ENCODE results near the gene MSLN. TPM values are rescaled to one million over a fixed set of nuclear protein-coding genes. Genes with fewer than 3 reads are reported as not detected.

The MSLN gene
- total and polyA plus RNA-seq, 2 donors (not counting 3 experiments of a cell fraction or from before 2014, with no cell fraction given): not detected

DNA sequence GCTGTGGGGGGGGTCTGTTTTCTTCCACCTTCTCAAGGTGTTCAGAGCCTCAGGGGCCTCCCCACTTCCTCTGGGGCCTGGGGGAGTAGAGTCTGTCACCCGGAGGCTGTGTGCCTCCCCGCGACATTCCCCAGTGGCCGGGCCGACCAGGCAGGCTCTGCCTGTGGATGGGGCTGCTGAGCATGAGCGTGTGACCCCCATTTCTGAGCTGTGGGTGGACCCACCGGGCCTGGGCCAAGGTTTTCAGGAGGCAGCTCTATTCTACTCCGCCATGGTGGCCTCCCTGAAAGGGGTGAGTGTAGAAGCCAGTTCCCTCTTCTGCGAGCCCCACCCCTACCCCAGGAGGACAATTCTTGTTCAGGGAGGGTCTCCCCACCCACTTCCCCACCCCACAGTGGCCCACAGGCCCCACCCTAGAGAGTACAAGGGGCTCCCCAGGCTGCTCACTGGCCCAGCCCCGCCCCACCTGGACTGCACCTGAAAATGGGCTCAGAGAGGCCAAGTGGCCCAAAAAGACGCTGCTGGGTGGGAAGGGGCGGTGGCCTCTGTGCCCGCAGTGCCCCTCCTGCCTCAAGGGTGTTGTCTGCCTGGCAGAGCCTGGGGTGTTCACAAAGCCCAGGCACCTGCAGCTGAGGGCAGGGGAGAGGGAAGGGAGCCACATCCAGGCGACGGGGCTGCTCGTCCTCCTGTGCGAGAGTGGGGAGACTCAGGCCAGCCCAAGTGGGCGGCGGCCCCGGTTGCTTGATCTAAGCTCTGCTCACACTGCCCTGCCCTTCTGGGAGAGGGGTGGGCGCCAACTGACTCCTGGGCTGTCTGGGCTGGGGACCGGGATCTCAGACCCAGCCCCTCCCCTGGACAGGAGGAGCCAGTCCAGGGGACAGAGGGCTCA lies 1.3 kb downstream of the MSLN start:
- Histone ChIP-seq H4K20me1 (replicated peaks; ENCODE audit: control insufficient read depth, extremely low read depth, insufficient read depth, low read length) (no peaks in the 10 kb centered on the region), H3K27ac (ENCODE audit: insufficient read depth, low read depth, low read length) (no peak overlapping the region), H3K9me1 (replicated peaks; ENCODE audit: control insufficient read depth, extremely low read depth, insufficient read depth, low read length) (no peaks in the 10 kb centered on the region), H3K4me2 (ENCODE audit: insufficient read depth, low read length) (no peak overlapping the region), H3K4me1 (ENCODE audit: control insufficient read depth, extremely low read depth, insufficient read depth, low read length) (no peaks in the 10 kb centered on the region), H3K79me2 (ENCODE audit: control insufficient read depth, insufficient read depth, low read length) (no peaks in the 10 kb centered on the region), H3K4me3 (replicated peaks in 1 of 3; ENCODE audit: insufficient read depth in 1 of 3, low read depth in 1 of 3, low read length in 3 of 3) (no peak overlapping the region), H3K27me3 (ENCODE audit: control insufficient read depth in 2 of 2, insufficient read depth in 2 of 2, low read length in 2 of 2) (no peaks in the 10 kb centered on the region), H3K9ac (replicated peaks; ENCODE audit: extremely low read depth, insufficient read depth, low read length) (no peak overlapping the region), H3K9me3 (replicated peaks; ENCODE audit: control insufficient read depth, insufficient read depth, low read length) (no peaks in the 10 kb centered on the region), H2AFZ (ENCODE audit: low read depth, low read length) (no peak overlapping the region), H3K36me3 (ENCODE audit: control insufficient read depth in 2 of 2, extremely low read depth in 1 of 2, insufficient read depth in 2 of 2, low read length in 2 of 2) (no peaks in the 10 kb centered on the region)
- no peak for TF ChIP-seq MYC (IDR thresholded peaks at IDR 0.05; ENCODE audit: low read depth, low read length)
- TF ChIP-seq JUN (IDR thresholded peaks at IDR 0.05; ENCODE audit: borderline replicate concordance, insufficient read depth, insufficient read length, low read depth): no peak
- no peak for TF ChIP-seq POLR2A (IDR thresholded peaks at IDR 0.05; ENCODE audit: low read depth, low read length)
- no peak for TF ChIP-seq FOS (IDR thresholded peaks at IDR 0.05; ENCODE audit: borderline replicate concordance, insufficient read depth, low read length)
- no peak for TF ChIP-seq POLR2AphosphoS5 (IDR thresholded peaks at IDR 0.05; ENCODE audit: insufficient read depth, low read depth, low read length)
- TF ChIP-seq EZH2 (IDR thresholded peaks at IDR 0.05; ENCODE audit: borderline replicate concordance, low read depth, low read length, severe bottlenecking): no peak
- no TSS peak for BruUV-seq (replicated peaks)
- intact Hi-C loops (cut with micrococcal nuclease) (no loop called here), dilution Hi-C loops (cut with MboI; ENCODE audit: extremely low pct_ligation_motif_present, low sequenced_read_pairs) (no loop called here)
- CTCF ChIA-PET: interaction anchor here (1.3 kb wide), 1 partner anchor 29 kb away, joined by 3 read pairs; no protein-coding TSS in a partner anchor
- DNase-seq (ENCODE audit: low read depth, low spot score) (no peak), FAIRE-seq (no peak)
- POLR2A ChIA-PET: no interaction called here

- intact Hi-C loops (cut with micrococcal nuclease): no loop called here
- Histone ChIP-seq H3K36me3 (ENCODE audit: control insufficient read depth in 2 of 2, extremely low read depth in 1 of 2, insufficient read depth in 2 of 2, low read length in 2 of 2) (no peaks in the 10 kb centered on the region), H3K27ac (ENCODE audit: insufficient read depth, low read depth, low read length) (no peak overlapping the region), H3K9me3 (replicated peaks; ENCODE audit: control insufficient read depth, insufficient read depth, low read length) (no peaks in the 10 kb centered on the region), H3K9me1 (replicated peaks; ENCODE audit: control insufficient read depth, extremely low read depth, insufficient read depth, low read length) (no peaks in the 10 kb centered on the region), H3K9ac (replicated peaks; ENCODE audit: extremely low read depth, insufficient read depth, low read length) (no peak overlapping the region), H2AFZ (ENCODE audit: low read depth, low read length) (no peak overlapping the region), H3K27me3 (ENCODE audit: control insufficient read depth in 2 of 2, insufficient read depth in 2 of 2, low read length in 2 of 2) (no peaks in the 10 kb centered on the region), H4K20me1 (replicated peaks; ENCODE audit: control insufficient read depth, extremely low read depth, insufficient read depth, low read length) (no peaks in the 10 kb centered on the region), H3K4me1 (ENCODE audit: control insufficient read depth, extremely low read depth, insufficient read depth, low read length) (no peaks in the 10 kb centered on the region), H3K79me2 (ENCODE audit: control insufficient read depth, insufficient read depth, low read length) (no peaks in the 10 kb centered on the region), H3K4me3 (replicated peaks in 1 of 3; ENCODE audit: insufficient read depth in 1 of 3, low read depth in 1 of 3, low read length in 3 of 3) (no peak overlapping the region), H3K4me2 (ENCODE audit: insufficient read depth, low read length) (no peak overlapping the region)
- no TSS peak for BruUV-seq (replicated peaks)
- no peak for FAIRE-seq
- ChIA-PET POLR2A (no interaction called here), CTCF (no interaction called here)
- dilution Hi-C loops (cut with MboI; ENCODE audit: extremely low pct_ligation_motif_present, low sequenced_read_pairs): no loop called here
- TF ChIP-seq MYC (IDR thresholded peaks at IDR 0.05; ENCODE audit: low read depth, low read length) (no peak), GATA2 (IDR thresholded peaks at IDR 0.05; ENCODE audit: insufficient read depth, insufficient read length, low read depth, low read length) (no peak), EZH2 (IDR thresholded peaks at IDR 0.05; ENCODE audit: borderline replicate concordance, low read depth, low read length, severe bottlenecking) (no peak)
- no peak for DNase-seq (ENCODE audit: low read depth, low spot score)
Measured at GRCh38 chr16:762595-763268, 2.2 kb downstream of the MSLN start.

All from endothelial cell of umbilical vein (primary cell).